PFSK-1 (cell line): ENCODE measurements around the gene MINDY4.

ENCODE experiments used
- FOXP2 ChIP-seq: optimal IDR thresholded peaks from 2 replicates; pipeline ENCODE3; 2011; ENCODE audit warnings: borderline replicate concordance, control low read depth, inconsistent platforms; ENCODE audit not compliant: insufficient read depth; ENCODE audit errors: extremely low read length, extremely low read depth
- POLR2AphosphoS5 ChIP-seq: IDR thresholded peaks from 2 replicates; pipeline ENCODE4 v1.6.1; 2012; ENCODE audit warnings: low read depth, mild to moderate bottlenecking, control low read depth, low read length, moderate library complexity
- SIN3A ChIP-seq: IDR thresholded peaks from 2 replicates; pipeline ENCODE4 v1.6.1; 2012; ENCODE audit warnings: mild to moderate bottlenecking, low read length, moderate library complexity, borderline replicate concordance; ENCODE audit not compliant: insufficient read depth
- TAF1 ChIP-seq: IDR thresholded peaks from 2 replicates; pipeline ENCODE4 v1.6.1; 2012; ENCODE audit warnings: low read length, control low read depth, borderline replicate concordance; ENCODE audit not compliant: insufficient read depth
- TF ChIP-seq, protein P1 (sequence below), 2 experiments: IDR thresholded peaks; 2 replicates each; pipeline versions ENCODE4 v1.6.1 to v1.8.0; 2011 to 2012; ENCODE audit warnings: low read depth in 2 of 2, low read length in 2 of 2, control low read depth in 1 of 2, inconsistent platforms in 1 of 2, mild to moderate bottlenecking in 1 of 2, moderate library complexity in 1 of 2; ENCODE audit not compliant: insufficient read depth in 1 of 2

MINDY4 gene

DNA sequence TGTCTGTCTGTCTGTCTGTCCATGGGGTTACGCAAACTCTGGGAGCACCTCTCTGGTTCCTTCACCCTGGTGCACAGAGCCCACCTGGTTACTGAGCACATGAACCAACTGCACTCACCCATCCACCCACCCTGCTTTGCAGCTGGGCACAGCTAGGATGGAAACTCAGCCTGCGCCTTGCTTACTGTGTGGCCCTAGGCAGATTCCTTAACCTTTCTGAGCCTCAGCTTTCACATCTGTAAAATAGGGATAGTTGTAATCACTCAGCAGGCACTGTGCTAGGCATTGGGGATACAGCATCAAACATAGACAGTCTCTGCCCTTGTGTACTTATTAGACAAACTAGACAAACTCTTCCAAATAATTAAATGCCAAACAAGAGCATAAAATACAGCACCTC, 41.1 kb upstream of the MINDY4 start:
- TF ChIP-seq SIN3A: no peak
- TF ChIP-seq, protein P1, sequence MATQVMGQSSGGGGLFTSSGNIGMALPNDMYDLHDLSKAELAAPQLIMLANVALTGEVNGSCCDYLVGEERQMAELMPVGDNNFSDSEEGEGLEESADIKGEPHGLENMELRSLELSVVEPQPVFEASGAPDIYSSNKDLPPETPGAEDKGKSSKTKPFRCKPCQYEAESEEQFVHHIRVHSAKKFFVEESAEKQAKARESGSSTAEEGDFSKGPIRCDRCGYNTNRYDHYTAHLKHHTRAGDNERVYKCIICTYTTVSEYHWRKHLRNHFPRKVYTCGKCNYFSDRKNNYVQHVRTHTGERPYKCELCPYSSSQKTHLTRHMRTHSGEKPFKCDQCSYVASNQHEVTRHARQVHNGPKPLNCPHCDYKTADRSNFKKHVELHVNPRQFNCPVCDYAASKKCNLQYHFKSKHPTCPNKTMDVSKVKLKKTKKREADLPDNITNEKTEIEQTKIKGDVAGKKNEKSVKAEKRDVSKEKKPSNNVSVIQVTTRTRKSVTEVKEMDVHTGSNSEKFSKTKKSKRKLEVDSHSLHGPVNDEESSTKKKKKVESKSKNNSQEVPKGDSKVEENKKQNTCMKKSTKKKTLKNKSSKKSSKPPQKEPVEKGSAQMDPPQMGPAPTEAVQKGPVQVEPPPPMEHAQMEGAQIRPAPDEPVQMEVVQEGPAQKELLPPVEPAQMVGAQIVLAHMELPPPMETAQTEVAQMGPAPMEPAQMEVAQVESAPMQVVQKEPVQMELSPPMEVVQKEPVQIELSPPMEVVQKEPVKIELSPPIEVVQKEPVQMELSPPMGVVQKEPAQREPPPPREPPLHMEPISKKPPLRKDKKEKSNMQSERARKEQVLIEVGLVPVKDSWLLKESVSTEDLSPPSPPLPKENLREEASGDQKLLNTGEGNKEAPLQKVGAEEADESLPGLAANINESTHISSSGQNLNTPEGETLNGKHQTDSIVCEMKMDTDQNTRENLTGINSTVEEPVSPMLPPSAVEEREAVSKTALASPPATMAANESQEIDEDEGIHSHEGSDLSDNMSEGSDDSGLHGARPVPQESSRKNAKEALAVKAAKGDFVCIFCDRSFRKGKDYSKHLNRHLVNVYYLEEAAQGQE (IDR thresholded peaks at IDR 0.05; ENCODE audit: insufficient read depth in 1 of 2, low read depth in 2 of 2, low read length in 2 of 2): no peak
- TF ChIP-seq TAF1: no peak

DNA sequence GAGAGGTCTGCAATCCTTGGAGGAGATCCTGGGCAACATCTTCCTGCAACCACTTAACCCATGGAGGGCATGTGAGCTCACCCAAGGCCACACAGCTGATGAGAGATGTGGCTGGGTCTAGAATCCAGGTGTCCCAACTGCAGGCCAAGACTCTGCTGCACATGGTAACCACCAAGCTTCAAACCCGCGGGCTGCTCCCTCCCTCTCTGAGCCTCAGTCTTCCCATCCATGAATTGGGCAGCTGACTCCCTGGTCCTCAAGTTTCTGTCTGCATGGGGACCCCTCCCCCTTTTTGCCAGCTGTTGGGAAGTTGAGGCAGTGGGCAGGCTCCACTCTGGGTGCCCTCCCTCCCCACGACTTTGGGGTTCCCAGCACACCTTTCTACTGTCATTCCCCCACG, 40.2 kb upstream of the MINDY4 start:
- no peak for TF ChIP-seq TAF1
- TF ChIP-seq SIN3A: no peak
- no peak for TF ChIP-seq FOXP2
- TF ChIP-seq, protein P1 (IDR thresholded peaks at IDR 0.05; ENCODE audit: insufficient read depth in 1 of 2, low read depth in 2 of 2, low read length in 2 of 2): no peak
- TF ChIP-seq POLR2AphosphoS5: no peak

DNA sequence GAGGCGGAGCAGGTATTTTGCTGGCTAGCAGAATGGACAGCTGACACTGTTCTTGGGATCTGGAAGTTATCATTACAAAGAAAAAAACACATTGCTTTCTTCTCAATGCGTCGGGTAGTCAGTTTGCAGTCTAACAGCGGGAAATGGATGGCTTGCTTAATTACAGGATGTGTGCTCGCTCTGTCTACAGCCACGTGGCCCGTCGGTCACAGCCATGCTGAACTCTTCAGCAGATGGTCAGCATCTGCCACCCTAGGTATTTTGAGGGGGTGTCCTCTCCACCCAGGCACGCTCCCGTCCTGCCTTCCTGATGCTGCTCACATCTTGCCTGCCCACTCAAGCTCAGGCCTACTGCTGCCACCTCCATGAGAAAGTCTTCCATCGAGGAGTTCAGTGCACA, 39.6 kb upstream of the MINDY4 start:
- TF ChIP-seq TAF1 (no peak), SIN3A (no peak)
- TF ChIP-seq, protein P1 (IDR thresholded peaks at IDR 0.05; ENCODE audit: insufficient read depth in 1 of 2, low read depth in 2 of 2, low read length in 2 of 2): no peak

DNA sequence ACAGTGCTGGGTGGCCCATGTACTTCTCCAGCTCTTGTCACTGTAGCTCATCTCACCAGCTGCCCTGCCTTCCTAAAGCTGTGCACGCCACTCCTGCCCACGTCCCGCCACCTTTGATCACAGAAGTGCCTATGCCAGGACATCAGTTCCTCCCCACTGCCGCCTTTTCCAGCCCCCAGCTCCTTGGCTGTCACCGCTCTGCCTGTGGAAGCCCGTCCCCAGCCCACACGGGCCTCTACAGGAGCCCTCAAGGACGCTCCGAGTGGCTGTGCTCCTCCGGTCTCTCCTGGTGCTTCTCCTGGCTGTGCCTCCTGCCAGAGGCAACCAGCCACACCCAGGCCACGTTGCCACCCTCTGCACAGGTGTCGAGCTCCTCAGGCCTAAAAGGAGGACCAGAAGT, 38.6 kb upstream of the MINDY4 start:
- TF ChIP-seq TAF1 (no peak), SIN3A (no peak), FOXP2 (no peak)
- TF ChIP-seq, protein P1 (IDR thresholded peaks at IDR 0.05; ENCODE audit: insufficient read depth in 1 of 2, low read depth in 2 of 2, low read length in 2 of 2): no peak

DNA sequence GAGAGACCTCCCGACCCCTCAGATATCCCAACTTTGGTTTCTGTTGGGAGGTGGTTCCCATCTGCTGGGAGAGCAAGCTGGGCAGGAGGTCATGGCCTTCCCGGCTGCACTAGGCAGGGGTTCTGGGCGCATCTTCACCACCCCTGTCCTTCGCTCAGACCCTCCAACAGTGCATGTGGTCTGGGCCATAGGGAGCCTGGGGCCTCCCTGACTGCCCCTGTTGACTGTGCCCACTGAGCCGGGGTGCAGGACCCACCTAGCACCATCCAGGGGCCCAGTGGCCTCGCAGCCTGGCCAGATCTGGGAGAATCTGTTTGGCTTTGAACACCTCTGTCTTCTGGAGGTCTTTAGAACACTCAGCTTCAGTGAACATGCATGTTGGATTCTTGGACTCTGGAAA, 38.0 kb upstream of the MINDY4 start:
- TF ChIP-seq, protein P1 (IDR thresholded peaks at IDR 0.05; ENCODE audit: insufficient read depth in 1 of 2, low read depth in 2 of 2, low read length in 2 of 2): no peak
- no peak for TF ChIP-seq FOXP2
- TF ChIP-seq TAF1: no peak
- no peak for TF ChIP-seq SIN3A
- TF ChIP-seq POLR2AphosphoS5: no peak
